ENCODE results near the gene TMEM42. TPM values are rescaled to one million over a fixed set of nuclear protein-coding genes. Genes with fewer than 3 reads are reported as not detected.

The TMEM42 gene
- total and polyA plus RNA-seq, 2 of the 8 experiments (the other 6 are each of a cell fraction or from before 2014, with no cell fraction given) = 11.2 to 41.4 TPM

DNA sequence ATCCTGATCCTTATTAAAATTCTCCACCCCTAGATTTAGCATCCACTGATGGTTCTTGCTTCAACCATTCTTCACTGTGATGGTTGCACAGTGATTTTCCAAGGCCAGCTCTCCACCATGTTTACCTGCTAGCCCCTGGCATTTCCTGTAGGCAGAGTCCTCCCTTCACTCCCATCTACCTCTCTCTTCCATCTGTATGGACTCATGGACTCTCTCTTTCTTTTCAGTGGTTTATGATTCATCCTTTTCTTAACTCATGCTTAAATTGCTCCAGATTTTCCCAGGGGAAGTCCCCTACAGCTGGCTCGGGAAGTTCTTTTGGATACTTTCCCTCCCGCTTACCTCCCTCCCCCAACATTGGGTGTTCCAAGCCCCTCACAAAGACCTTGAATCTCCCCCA, 31.4 kb downstream of the TMEM42 start:
- H2BK12ac ChIP-seq (ENCODE audit: low read depth, low read length) = no peak overlapping the region
- no peak overlapping the region for H3K9ac ChIP-seq (replicated peaks in 1 of 4; ENCODE audit: extremely low read depth in 1 of 4, low read depth in 3 of 4, low read length in 3 of 4)
- no peaks in the 10 kb centered on the region for H3K9me3 ChIP-seq (ENCODE audit: insufficient read depth in 2 of 2, low read depth in 1 of 2, low read length in 1 of 2)
- no peak overlapping the region for H4K8ac ChIP-seq (ENCODE audit: extremely low read depth, insufficient read depth, low read length)
- H3K23me2 ChIP-seq (ENCODE audit: low read depth, low read length) = no peaks in the 10 kb centered on the region; the same call in 1 of the 2 replicates
- no peak overlapping the region for H2BK15ac ChIP-seq (ENCODE audit: low read length)
- 72% methylated on average over 2 of the region's 2 CpGs; no CpG with 5 or more reads in 1 of the 2 experiments for WGBS, 2 experiments (ENCODE audit: extremely low coverage in 1 of 2, insufficient coverage in 1 of 2, insufficient read length in 1 of 2, insufficient replicate concordance in 2 of 2, low coverage in 1 of 2, low lambda C conversion rate in 2 of 2, missing lambda C conversion rate in 1 of 2)
- no peaks in the 10 kb centered on the region for H3K27me3 ChIP-seq (replicated peaks in 1 of 4; ENCODE audit: control insufficient read depth in 3 of 4, extremely low read depth in 1 of 4, insufficient read depth in 3 of 4, low read length in 3 of 4)
- no peak overlapping the region for H3K56ac ChIP-seq (replicated peaks; ENCODE audit: insufficient read length, low read depth, low read length)
- no peaks in the 10 kb centered on the region for H3K79me2 ChIP-seq (ENCODE audit: control insufficient read depth in 1 of 2, insufficient read depth in 2 of 2, low read length in 2 of 2)
- H3K4me1 ChIP-seq (replicated peaks in 1 of 4; ENCODE audit: control insufficient read depth in 3 of 4, insufficient read depth in 4 of 4, low read length in 3 of 4) = peaks cover 0 to 5% (median 3%) of the 10 kb centered on the region in 4 experiments; a peak in 3 of 7 replicates
- no peak overlapping the region for H2AK5ac ChIP-seq (ENCODE audit: low read depth, low read length)
- H3K23ac ChIP-seq (ENCODE audit: insufficient read length) = no peak overlapping the region
- ChIA-PET CTCF (ENCODE audit: partially characterized antibody) (interaction anchor here (0.7 kb wide), 1 partner anchor 22 kb away, joined by 3 read pairs; no protein-coding TSS in a partner anchor), POLR2A (ENCODE audit: partially characterized antibody) (no interaction called here)
- no peak overlapping the region for H3K4ac ChIP-seq (replicated peaks; ENCODE audit: insufficient read length, low read depth, low read length)
- H2BK5ac ChIP-seq (ENCODE audit: low read depth, low read length) = no peak overlapping the region; the same call in 1 of the 2 replicates
- H2BK20ac ChIP-seq (ENCODE audit: low read length) = no peak overlapping the region
- H3K79me1 ChIP-seq (ENCODE audit: low read depth, low read length) = no peaks in the 10 kb centered on the region; the same call in 1 of the 2 replicates
- no peak overlapping the region for H3K4me2 ChIP-seq (ENCODE audit: insufficient read depth in 1 of 2, low read depth in 2 of 2, low read length in 2 of 2)
- H3K14ac ChIP-seq (ENCODE audit: insufficient read length) = no peak overlapping the region
- H2BK120ac ChIP-seq (replicated peaks; ENCODE audit: low read depth, low read length) = no peak overlapping the region
- no peak overlapping the region for H2AFZ ChIP-seq (ENCODE audit: low read length)
- no peak overlapping the region for H3K4me3 ChIP-seq (ENCODE audit: extremely low read depth in 1 of 4, insufficient read depth in 2 of 4, low read depth in 3 of 4, low read length in 4 of 4)
- no peak overlapping the region for H4K5ac ChIP-seq (ENCODE audit: insufficient read length, low read depth, low read length)
- H3K18ac ChIP-seq (ENCODE audit: extremely low read depth, low read length) = no peak overlapping the region
- H3K36me3 ChIP-seq (ENCODE audit: control insufficient read depth in 2 of 4, insufficient read depth in 4 of 4, low read length in 3 of 4) = no peaks in the 10 kb centered on the region
- H4K91ac ChIP-seq (replicated peaks; ENCODE audit: insufficient read length, low read length) = no peak overlapping the region
- no peak overlapping the region for H3K27ac ChIP-seq (ENCODE audit: low read depth, low read length)
- FAIRE-seq = no peak
- H4K20me1 ChIP-seq (replicated peaks in 1 of 2; ENCODE audit: control insufficient read depth in 1 of 2, insufficient read depth in 2 of 2, low read length in 2 of 2) = no peaks in the 10 kb centered on the region
- no peak for DNase-seq (ENCODE audit: low read depth in 1 of 2, low spot score in 2 of 2)
- TF ChIP-seq, protein P1, sequence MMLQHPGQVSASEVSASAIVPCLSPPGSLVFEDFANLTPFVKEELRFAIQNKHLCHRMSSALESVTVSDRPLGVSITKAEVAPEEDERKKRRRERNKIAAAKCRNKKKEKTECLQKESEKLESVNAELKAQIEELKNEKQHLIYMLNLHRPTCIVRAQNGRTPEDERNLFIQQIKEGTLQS (IDR thresholded peaks at IDR 0.05; ENCODE audit: insufficient read depth, low read depth, low read length) = no peak
- TF ChIP-seq RXRA (IDR thresholded peaks at IDR 0.05; ENCODE audit: insufficient read depth, low read depth, low read length) (no peak), SAP30 (IDR thresholded peaks at IDR 0.05; ENCODE audit: insufficient read depth, insufficient replicate concordance, low read length) (no peak), PHF8 (conservative IDR thresholded peaks at IDR 0.05; ENCODE audit: low read depth, low read length) (no peak), TEAD4 (IDR thresholded peaks at IDR 0.05; ENCODE audit: low read depth, low read length) (no peak), MAFK (IDR thresholded peaks at IDR 0.05; ENCODE audit: low read depth, low read length) (no peak), SP2 (IDR thresholded peaks at IDR 0.05; ENCODE audit: low read length) (no peak), SIRT6 (IDR thresholded peaks at IDR 0.05; ENCODE audit: low read length) (no peak), EZH2 (IDR thresholded peaks at IDR 0.05; ENCODE audit: low read depth, low read length, severe bottlenecking) (no peak), POLR2A (IDR thresholded peaks at IDR 0.05; ENCODE audit: control extremely low read depth in 1 of 2, low read depth in 2 of 2, low read length in 2 of 2) (no peak)
- TF ChIP-seq, protein P2, sequence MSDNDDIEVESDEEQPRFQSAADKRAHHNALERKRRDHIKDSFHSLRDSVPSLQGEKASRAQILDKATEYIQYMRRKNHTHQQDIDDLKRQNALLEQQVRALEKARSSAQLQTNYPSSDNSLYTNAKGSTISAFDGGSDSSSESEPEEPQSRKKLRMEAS (IDR thresholded peaks at IDR 0.05) = no peak

Data from H1 (cell line).